ENCODE data around the gene EFNA2.

Gene EFNA2

DNA sequence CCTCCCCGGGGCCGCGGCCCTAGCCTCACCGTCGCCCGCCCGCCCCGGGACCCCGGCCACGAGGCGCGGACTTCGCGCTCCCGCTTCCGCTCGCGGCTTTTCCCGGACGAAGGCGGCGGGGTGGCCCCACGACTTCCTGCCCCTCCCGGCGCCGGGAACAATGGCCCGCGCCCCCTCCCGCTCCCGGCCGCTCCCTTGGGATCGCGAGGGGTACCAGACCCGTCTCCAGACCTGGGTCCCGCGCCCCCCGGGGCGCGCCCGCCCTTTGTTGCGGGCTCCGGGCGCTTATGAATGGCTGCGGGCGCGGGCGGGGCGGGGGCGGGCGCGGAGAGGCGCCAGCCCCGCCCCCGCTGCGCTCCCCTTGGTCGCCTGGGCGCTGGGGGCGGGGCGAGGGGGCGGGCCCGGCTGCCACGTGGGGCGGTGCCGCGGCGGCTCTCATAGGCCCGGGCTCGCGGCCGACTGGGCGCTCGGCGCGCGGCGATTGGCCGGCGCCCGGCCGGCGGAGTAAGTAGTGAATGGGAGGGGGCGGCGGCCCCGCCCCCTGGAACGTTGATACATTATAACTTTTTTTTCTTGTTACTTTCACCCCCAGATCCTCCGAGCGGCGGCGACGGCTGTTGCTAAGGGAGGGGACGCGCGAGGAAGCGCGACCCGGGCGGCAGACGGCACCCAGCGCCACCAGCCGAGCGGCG lies 36.2 kb upstream of the EFNA2 start:
- DNase-seq (ENCODE audit: low read depth), result peak; percentile 90

DNA sequence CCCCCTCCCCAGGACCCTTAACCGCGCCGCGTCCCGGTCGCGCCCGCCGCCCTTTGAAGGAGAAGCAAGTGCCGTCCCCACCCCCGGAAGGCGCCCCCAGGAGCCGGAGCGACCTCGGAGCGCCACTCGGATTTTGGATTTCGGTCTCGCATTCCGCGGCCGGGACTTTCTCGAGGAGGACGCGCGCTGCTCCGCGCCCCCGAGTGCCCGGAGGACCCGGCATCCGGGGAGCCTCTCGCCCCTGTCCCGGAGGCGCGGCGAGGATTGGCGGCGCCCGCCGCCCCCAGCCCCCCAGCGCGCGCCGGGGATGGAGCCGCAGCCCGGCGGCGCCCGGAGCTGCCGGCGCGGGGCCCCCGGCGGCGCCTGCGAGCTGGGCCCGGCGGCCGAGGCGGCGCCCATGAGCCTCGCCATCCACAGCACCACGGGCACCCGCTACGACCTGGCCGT lies 35.7 kb upstream of the EFNA2 start:
- no peak for DNase-seq (ENCODE audit: low read depth)

DNA sequence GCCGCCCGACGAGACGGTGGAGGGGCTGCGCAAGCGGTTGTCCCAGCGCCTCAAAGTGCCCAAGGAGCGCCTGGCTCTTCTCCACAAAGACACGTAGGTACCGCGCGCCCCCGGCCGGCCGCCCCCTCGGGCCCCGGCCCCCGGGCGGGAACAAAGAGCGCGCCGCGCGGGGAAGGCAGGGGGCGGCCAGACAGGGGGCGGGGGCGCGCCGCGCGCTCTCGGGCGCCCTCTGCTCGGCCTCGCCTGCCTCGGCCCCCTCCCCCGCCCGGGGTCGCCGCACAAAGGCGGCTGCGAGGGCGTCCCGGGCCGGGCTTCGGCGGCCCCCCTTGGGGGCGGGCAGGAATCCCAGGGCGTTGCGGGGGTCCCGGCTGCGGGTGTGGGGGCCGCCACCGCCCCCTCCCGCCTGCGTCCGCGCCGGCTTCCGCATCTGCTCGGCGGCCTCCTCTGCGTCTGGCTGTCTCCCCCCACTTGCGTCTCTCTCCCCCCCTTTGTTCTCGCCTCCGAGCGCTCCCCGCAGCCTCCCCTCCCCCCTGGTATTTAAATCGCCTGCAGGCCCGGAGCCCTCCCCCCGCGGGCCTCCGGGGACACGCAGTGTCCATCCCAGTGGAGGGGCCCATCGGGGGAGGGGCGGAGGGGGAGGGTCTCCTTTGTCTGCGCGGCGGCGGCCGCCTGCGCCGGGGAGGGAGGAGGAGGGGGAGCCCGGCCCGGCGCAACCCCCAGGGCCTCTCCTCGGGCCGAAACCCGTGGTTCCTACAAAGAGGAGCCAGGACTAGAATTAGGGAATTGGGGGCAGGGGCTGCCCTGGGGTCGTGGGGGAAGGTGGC lies 35.0 kb upstream of the EFNA2 start:
- no peak for DNase-seq (ENCODE audit: low read depth)

DNA sequence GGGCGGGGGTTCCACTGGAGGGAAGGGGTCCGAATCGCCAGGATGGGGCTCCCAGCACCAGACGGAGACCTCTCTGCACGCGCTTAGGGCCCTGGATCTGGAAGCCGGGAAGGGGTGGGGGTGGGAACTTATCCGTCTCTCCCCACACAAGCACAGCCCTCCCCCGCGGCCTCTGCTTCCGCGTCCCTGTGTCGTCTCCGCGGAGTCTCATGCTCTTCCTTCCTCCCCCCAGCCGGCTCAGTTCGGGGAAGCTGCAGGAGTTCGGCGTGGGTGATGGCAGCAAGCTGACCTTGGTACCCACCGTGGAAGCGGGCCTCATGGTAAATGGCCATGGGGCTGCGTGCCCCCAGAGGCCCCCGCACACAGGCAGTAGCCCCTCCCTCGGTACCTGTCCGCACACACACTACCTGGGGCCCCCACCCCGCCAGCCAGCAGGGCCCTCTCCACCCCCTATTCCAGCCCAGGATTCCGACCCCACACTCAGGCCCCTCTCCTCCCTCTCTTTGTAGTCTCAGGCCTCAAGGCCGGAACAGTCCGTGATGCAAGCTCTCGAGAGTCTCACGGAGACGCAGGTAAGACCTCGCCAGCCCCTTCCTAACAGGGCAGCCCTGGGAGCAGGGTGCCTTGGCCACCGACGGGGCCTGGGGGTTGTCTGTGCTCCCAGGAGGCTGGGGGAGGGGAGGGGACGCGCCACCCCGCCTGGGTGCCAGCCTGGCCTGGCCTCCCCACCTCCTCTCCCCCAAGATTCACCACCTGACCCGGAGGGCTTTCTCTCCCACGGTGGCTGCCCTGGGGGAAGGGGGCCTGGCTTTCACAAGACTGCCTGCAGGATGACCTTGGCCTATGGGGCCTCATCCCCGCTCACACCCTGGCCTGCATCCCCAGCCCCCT lies 34.1 kb upstream of the EFNA2 start:
- no peak for DNase-seq (ENCODE audit: low read depth)

DNA sequence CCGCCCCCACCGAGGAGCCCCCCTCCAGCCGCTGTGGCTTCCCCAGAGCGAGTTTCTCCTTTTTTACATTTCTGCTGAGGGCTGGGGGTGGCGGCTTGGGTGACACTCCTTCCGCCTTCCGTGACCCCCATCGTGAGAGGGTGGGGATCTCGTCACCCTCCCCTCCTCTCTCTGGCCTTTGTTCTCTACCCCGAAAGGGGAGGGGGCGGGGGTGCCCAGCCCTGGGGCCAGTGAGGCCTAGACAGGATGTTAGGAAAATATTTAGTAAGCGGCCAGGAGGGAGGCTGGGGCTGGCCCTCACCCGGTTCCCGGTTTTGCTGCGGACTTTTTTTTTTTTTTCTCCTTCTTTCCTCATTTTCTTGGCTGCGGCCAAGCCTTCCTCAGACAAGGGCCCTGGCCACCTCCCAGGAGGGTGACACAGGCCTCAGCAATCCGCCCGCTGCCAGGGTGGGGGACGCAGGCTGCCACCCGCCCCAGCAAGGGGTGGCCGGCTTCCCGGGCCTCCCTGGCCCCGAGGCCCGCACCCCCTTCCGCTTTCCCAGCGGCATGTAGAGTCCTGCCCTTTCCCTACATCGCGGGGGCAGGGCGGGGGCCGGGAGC lies 33.4 kb upstream of the EFNA2 start:
- DNase-seq (ENCODE audit: low read depth), result no peak

DNA sequence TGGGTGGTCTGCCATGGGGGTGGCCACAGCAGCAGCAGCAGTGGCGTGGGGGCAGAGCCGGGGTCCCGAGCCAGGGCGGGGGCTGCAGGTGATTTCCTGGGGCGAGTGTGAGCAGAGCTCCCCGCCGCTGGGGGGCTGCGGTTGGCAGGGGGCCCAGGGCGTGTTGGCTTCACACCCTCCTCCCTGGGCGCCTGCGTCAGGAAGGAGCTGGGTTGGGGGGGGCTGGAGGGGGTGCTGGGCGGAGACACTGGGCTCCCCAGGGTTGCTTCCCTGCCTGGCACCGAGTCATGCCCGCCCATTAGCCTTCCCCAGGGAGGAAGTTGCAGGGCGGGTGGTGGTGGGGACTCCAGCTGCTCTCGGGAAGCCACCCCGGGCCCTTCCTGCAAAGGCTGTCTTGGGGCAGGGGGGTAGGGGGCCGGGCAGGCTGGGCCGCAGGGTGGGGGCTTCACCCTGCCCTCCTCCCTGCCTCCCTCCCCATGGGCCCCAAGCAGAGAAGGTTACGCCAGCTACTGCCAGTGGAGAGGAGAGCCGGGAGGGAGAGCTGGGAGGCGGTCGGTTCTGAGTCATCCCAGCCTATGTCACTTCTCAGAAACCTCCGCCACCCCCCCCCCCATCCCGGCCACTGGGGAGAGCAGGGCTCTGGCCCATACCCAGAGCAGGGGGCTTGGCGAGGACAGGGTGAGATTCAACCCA lies 32.7 kb upstream of the EFNA2 start:
- peak; percentile 71 for DNase-seq (ENCODE audit: low read depth)

DNA sequence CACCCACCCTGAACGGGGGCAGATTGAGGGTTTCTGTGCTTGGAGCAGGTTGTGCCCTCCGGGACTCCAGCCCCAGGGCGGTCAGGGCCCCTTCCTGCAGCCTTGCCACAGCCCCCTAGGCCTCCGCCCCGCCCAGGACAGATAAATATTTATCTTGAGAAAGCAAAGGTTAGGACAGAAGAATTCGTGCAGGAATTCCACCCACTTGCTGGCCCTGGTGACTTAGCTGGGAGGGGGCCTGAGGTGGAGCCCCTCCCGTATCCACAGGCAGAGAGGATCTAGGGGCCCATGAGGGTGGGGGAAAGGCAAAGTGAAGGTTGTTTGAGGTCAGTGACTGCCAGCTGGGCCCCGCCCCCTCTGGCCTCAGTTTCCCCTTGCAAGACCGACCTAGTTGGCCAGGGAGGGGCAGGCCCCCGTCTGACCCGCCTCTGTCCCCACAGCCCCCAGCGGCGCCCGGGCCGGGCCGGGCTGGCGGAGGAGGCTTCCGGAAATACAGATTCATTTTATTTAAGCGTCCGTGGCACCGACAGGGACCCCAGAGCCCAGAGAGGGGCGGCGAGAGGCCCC lies 32.1 kb upstream of the EFNA2 start:
- no peak for DNase-seq (ENCODE audit: low read depth)

DNA sequence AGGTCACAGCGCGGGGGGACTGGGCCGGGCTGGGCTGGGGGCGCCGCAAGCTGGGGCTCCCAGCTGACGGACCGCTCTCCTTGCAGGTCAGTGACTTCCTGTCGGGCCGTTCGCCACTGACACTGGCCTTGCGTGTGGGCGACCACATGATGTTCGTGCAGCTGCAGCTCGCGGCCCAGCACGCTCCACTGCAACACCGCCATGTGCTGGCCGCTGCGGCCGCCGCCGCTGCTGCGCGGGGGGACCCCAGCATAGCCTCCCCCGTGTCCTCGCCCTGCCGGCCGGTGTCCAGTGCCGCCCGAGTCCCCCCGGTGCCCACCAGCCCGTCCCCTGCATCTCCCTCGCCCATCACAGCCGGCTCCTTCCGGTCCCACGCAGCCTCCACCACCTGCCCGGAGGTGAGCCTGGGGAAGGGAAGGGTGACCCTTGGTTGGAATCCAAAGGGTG lies 31.6 kb upstream of the EFNA2 start:
- no peak for DNase-seq (ENCODE audit: low read depth)

DNA sequence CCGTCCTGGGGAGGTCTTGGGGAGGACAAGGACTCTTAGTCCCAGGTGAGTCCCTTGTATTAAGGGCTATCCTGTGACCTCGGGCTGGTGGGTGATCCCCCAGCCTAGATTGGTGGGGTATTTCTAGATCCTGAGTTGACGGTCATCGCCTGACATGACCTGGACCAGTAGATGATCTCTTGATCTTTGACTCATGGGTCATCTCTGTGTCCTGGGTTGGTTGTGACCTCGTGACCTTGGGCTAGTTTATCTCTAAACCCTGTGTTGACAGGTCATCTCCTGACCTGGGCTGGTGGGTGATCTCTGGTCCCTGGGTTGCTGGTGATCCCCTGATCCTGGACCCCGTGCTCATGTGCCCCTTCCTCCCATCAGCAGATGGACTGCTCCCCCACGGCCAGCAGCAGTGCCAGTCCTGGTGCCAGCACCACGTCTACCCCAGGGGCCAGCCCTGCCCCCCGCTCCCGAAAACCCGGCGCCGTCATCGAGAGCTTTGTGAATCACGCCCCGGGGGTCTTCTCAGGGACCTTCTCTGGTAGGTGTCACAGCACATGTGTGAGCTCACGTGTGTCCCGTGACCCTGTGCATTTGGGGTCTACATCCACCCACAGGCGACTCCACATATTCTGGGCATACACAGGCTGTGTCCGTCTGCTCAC lies 31.0 kb upstream of the EFNA2 start:
- no peak for DNase-seq (ENCODE audit: low read depth)

DNA sequence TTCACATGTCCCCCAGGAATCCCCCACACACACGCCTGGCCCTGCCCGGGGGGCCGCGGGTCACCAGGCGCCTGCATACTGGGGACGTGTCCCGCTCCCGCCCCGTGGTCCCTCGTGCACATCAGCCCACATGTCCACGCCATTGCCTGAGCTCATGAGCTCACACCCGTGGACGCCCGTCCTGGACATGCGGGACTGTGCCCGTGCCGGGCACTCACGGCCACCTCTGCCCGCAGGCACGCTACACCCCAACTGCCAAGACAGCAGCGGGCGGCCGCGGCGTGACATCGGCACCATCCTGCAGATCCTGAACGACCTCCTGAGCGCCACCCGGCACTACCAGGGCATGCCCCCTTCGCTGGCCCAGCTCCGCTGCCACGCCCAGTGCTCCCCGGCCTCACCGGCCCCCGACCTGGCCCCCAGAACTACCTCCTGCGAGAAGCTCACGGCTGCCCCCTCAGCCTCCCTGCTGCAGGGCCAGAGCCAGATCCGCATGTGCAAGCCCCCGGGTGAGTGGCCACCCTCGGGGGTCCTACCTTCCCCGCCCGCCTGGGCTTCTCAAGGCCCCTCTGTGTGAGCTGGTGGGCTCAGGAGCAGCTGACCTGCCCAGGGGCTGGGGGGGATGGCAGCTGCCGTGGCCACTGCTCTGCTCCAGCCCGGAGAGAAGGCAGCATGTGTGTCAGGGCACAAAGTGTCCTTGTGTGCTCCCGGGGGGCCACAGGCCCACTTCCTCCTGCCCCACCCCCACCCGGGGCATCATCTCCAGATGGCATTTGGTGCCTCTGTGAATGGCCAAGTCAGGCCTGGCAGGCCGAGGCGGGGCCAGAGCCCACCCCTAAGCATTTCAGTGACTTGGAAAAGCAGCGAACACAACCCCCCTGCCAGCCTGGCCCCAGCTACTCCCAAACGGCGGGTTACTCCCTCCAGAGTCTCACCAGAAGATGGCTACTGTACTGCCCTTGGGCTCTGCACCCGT lies 30.2 kb upstream of the EFNA2 start:
- no peak for DNase-seq (ENCODE audit: low read depth)

DNA sequence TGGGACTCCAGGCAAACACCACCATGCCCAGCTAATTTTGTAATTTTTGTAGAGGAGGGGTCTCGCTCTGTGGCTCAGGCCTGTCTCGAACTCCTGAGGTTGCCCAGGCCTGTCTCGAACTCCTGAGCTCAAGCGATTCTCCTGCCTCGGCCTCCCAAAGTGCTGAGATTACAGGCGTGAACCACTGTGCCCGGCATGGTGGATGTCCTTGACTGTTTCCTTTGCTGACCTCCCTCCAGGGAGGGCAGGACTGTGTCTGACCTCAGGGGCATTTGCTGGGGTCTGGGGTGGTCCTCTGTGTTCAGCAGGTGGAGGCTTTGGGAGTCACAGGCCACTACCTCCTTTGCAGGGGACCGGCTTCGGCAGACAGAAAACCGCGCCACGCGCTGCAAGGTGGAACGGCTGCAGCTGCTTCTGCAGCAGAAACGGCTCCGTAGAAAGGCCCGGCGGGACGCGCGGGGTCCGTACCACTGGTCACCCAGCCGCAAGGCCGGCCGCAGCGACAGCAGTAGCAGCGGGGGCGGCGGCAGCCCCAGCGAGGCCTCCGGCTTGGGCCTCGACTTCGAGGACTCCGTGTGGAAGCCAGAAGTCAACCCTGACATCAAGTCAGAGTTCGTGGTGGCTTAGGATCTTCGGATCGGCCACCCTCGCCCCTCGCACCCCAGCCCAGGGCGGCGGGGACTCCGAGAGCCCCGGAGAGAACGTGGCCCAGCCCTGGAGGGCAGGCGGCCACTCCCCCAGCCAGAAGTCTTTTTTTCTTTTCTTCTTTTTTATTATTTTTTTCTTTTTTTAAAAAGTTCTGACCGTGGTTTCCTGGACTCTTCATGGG lies 28.8 kb upstream of the EFNA2 start:
- no peak for DNase-seq (ENCODE audit: low read depth)

DNA sequence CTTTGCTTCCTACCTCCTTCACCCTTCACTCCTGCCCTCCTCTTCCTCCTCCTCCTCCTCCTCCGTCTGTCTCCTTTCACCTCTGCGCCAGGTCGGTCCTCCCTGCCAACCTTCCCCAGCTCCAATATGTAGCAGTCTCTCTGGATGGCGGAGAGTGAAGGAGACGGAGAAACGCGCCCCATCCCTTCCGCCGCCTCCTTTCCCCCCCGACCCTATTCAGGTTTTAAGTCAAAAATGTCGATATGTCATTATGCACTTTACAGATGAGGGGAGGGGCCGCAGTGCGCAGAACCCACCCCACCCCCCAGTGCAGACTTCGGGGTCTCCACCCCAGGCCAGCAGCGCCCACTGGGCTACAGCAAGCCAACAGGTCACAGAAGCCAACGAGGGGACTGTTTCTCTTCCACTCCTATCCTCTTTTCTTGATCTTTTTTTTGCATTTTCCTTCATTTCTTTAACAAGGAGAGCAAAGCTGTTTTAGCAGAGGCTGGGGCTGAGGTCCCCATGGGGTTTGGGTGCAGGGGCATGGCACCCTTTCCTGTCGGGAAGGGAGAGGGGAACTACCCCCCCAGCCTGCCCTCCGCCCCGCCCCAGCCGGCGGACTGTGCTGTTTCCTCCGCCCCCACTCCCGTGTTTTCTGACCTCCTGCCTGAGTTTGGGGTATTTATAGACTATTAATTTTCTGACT lies 28.1 kb upstream of the EFNA2 start:
- no peak for DNase-seq (ENCODE audit: low read depth)

DNA sequence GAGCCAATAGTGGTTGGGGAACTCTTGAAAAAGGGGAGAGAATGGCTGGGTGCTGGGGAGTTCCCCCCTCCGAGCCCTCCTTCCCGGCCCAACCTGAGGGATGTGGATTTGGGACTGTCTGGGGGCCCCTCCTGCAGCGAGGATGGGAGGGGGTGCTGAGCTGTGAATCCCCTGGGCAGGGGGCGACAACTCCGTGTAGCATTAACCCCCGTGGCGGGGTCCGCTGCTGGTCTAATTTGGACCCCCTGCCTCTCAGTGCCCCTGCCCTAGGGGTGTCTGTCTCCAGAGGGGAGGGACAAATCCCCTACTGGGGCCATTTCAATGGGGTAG lies 27.5 kb upstream of the EFNA2 start:
- no peak for DNase-seq (ENCODE audit: low read depth)

DNA sequence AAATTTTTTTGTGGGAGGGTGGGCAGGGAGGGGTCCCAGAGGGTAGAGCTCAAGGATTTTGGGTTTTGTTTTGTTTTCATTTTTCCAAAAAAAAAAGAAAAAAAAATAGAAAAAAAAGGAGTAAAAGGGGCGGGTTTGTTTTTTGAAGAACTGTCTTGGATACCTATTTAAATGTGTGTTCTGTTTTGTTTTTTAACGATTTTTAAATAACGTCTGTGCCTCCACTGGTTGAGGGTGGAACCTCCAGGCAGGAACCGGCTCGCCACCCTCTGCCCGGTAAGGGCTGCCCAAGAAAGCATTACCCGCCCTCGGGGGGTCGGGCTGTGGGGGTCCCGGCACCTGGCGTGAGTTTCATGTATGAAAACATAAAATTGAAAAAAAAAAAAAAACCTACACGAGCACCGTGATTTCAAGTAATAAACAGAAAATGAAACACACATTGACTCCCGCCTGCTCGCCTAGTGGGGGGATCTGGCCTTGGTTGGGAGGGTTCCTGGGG lies 26.9 kb upstream of the EFNA2 start:
- DNase-seq (ENCODE audit: low read depth), result no peak

DNA sequence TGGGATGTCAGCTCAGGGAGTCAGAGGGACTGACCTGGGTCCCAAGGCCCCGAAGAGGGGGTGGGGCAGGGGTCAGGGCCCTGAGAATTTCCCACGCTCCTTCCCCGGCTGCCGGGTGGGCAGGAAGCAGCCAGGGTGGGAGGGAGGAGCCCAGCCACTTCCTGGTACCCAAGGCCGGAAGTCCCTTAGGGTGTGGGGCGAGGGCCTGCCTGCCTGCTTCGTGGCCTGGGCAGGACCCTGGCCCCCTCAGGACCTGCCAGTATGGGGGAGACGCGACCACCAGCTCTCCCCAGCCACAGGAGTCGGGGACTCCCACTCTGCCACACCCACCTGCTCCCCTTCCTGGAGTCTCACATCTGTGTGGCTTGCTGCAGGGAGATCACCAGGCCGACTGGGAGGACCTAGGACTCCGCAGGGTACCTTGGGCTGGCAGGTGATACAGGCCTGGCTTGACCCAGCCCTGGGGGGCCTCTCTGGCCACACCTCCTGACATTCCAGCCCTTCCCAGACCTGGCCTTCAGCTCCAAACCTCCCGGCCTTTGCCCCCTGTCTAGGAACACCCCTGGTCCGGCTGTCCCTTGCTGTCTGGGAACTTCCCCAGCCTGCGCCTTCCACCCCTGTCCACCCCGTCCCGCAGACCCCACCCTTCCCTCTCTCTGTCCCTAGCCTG lies 26.3 kb upstream of the EFNA2 start:
- DNase-seq (ENCODE audit: low read depth), result no peak

DNA sequence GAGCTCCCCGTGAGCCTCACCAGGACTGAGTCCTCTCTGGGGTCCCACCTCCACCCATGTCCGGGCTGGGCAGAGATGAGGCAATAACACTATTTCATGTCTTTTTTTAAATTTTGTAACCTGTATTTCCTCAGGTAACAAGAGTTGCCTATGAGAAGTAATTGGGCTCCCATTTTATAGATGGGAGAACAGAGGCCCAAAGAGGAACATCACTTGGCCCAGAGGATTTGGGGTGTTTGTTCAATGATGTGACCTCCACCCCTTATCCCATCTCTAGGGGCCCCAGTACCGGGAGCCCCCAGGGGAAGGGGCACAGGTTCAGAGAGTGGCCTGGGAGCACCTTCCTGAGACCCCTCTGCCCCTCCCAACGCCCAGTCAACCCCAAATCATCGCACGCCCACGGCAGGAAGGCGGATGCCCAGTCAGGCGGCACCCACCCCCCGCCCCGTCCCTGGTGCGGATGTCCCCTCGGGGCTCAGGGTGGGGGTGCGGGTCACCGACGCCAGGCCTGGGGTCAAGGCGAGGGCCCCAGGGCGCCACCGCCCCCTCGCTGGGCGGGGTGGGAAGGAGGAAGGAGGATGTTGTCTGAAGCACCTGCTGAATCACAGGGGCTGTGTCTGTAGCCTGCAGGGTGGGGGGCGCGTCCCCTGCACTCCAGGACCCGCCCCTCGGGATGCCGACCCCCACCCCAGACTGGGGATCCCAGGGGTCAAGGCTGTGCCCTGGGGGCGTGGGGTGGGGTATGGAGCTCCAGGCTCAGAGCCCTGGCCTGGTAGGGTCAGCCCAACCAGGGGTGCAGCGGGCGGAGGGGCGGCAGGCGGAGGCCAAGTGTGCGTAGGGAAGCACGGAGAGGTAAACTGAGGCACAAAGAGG lies 25.6 kb upstream of the EFNA2 start:
- no peak for DNase-seq (ENCODE audit: low read depth)

Data from stimulated activated CD8-positive, alpha-beta memory T cell treated with anti-CD3 and anti-CD28 coated beads, Interleukin-4, amount 100 ng/mL, for 24 hours (primary cell).